BE2C (cell line): ENCODE data around the gene IQCN.

Experiments
- DNase-seq: peaks from one replicate; pipeline ENCODE4 v3.0.0-alpha.2; 2020
- H3K27me3 ChIP-seq: fragments of 250-450 bp; sonication (Bioruptor Pico); 2 replicates; pipeline ENCODE4 v1.5.1; 2020; ENCODE audit warnings: mild to moderate bottlenecking
- H3K36me3 ChIP-seq: fragments of 250-450 bp; sonication (Bioruptor Pico); 2 replicates; pipeline ENCODE4 v1.5.1; 2020; ENCODE audit warnings: mild to moderate bottlenecking
- H3K4me1 ChIP-seq: fragments of 250-450 bp; sonication (Bioruptor Pico); 2 replicates; pipeline ENCODE4 v1.5.1; 2020
- H3K4me3 ChIP-seq: 2 replicates; pipeline ENCODE4 v1.5.1; 2011; ENCODE audit warnings: low read depth, low read length
- H3K9me3 ChIP-seq: fragments of 250-450 bp; sonication (Bioruptor Pico); 2 replicates; pipeline ENCODE4 v1.5.1; 2020
- CTCF ChIP-seq: IDR thresholded peaks from 2 replicates; pipeline ENCODE4 v1.5.1; 2012; ENCODE audit warnings: mild to moderate bottlenecking, low read depth, low read length

The IQCN gene

DNA sequence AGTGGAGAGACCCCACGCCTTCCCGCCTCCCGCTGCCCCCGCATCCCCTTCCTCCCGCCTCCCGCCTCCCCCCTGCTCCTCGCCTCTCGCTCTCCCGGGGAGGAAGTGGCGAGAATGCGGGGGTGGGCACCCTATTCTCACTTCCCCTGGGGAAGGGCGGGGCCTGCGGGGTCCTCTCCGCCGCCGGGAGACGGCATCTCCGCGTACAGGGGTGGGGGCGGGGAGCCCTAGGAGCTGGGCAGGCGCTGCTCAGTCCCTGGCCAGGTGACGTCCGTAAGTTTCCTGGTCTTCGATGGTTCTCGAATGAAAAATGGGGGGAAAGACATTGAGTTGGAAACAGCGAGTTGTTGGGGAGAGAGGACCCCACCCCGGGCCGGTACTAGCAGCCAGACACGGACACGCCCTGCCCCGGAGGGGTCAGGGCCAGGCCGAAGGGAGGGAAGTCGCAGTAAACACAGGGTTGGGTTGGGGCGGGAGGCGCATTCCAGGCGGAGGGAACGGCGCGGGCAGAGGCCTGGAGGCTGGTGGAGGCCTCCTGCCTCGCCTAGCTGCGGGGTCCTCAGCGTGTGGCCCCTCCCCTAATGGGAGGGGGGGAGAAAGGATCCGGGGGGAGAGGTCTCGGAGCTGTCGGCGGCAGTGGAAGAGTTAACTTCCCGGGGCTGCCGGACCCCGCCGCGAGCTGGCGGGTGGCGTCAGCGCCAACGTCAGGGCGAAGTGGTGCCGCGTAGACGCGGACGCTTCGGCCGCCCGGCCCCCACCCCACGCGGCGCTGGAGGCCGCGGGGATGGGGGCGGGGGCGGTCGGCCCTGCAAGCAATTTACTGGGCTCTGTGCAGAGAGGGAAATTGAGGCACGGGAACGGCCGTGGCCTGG is 17.6 kb upstream of the IQCN start:
- H3K27me3 ChIP-seq, result no peaks in the 10 kb centered on the region
- TF ChIP-seq CTCF, result no peak
- peak overlapping the region; percentile 74 for H3K4me3 ChIP-seq
- H3K4me1 ChIP-seq, result peaks cover 20% of the 10 kb centered on the region
- DNase-seq, result peak; percentile 71
- no peaks in the 10 kb centered on the region for H3K9me3 ChIP-seq
- no peaks in the 10 kb centered on the region for H3K36me3 ChIP-seq

DNA sequence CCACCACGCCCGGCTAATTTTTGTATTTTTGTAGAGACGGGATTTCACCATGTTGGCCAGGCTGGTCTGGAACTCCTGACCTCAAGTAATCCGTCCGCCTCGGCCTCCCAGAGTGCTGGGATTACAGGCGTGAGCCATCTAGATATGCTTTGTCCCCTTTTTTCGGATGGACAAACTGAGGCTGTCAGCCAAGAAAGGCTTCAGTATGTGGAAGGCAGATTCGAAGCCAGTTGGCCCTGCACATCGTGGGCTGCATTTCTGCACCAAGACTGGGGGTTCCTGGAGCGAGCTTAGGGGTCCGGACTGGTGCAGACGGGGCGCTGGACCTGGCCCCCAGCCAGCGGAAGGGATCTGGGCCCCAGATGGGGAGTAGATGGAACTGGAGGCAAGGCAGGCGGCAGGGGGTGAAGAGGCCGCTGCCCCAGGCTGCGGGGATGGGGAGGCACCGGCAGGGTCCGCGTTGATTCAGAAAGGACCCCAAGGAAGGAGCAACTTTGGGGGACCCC is 16.8 kb upstream of the IQCN start:
- Histone ChIP-seq H3K4me1 (peaks cover 20% of the 10 kb centered on the region), H3K36me3 (no peaks in the 10 kb centered on the region), H3K27me3 (no peaks in the 10 kb centered on the region), H3K9me3 (no peaks in the 10 kb centered on the region), H3K4me3 (no peak overlapping the region)
- no peak for DNase-seq
- TF ChIP-seq CTCF, result no peak

DNA sequence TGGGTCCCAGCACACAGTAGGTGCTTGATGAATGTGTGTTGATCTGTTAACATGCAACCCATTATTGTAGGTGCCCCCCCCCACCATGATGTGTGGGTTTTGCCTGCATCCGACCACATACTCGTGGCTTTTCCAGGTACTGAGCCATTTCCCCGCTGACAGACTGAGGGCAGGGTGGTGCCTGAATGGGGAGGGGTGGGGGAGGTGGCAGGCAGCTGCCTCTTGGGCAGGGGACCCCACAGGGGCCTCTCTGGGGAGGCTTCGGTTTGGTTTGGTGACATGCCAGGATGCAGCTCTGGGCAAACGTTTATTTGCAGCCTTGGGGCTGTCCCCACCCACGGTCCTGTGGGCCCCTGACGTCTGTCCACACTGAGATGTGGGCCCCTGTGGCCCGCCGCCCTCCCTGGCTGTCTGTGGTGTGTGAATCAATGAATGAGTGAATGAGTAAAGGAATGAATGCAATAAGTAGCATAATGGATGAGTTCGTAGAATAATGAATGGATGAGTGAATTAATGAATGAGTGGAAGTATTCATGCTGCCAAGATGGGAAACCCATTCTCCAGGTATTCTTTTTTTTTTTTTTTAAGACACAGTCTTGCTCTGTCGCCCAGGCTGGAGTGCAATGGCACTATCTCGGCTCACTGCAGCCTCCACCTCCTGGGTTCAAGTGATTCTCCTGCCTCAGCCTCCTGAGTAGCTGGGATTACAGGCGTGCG is 16.2 kb upstream of the IQCN start:
- Histone ChIP-seq H3K4me3 (no peak overlapping the region), H3K4me1 (peaks cover 20% of the 10 kb centered on the region), H3K36me3 (no peaks in the 10 kb centered on the region), H3K27me3 (no peaks in the 10 kb centered on the region), H3K9me3 (no peaks in the 10 kb centered on the region)
- DNase-seq, result no peak
- TF ChIP-seq CTCF, result no peak

GRCh38 chr19:18289471-18290301 is 15.4 kb upstream of the IQCN start:
- no peak overlapping the region for H3K4me3 ChIP-seq
- DNase-seq, result no peak
- no peaks in the 10 kb centered on the region for H3K9me3 ChIP-seq
- H3K27me3 ChIP-seq, result no peaks in the 10 kb centered on the region
- H3K4me1 ChIP-seq, result peaks cover 19% of the 10 kb centered on the region
- no peaks in the 10 kb centered on the region for H3K36me3 ChIP-seq
- TF ChIP-seq CTCF, result no peak

- H3K36me3 ChIP-seq, result no peaks in the 10 kb centered on the region
- TF ChIP-seq CTCF, result no peak
- no peaks in the 10 kb centered on the region for H3K9me3 ChIP-seq
- no peak for DNase-seq
- H3K4me3 ChIP-seq, result no peak overlapping the region
- H3K27me3 ChIP-seq, result no peaks in the 10 kb centered on the region
- peaks cover 6% of the 10 kb centered on the region for H3K4me1 ChIP-seq
Measured at GRCh38 chr19:18287836-18288772, 13.9 kb upstream of the IQCN start.
